Prostate gland (tissue), 2 donors: ENCODE results near the gene MPL.

Source experiments
- POLR2A ChIP-seq: fragments of 450-650 bp; IDR thresholded peaks from one replicate; pipeline ENCODE4 v1.6.1; 2016; ENCODE audit warnings: antibody characterized with exemption, mild to moderate bottlenecking
- POLR2AphosphoS5 ChIP-seq: sonication (generic); formaldehyde crosslinking; IDR thresholded peaks from one replicate; pipeline ENCODE4 v1.6.1; 2017; ENCODE audit warnings: antibody characterized with exemption
- TF ChIP-seq, protein P1 (sequence below), 4 experiments: fragments of 200-600 bp in 2 of 4; fragments of 450-650 bp in 2 of 4; sonication (generic) in 2 of 4; IDR thresholded peaks; 1 replicate in 3 of 4; 2 replicates in 1 of 4; pipeline ENCODE4 v1.5.1; 2016 to 2019; ENCODE audit warnings: antibody characterized with exemption in 4 of 4, mild to moderate bottlenecking in 2 of 4, moderate library complexity in 2 of 4

DNA sequence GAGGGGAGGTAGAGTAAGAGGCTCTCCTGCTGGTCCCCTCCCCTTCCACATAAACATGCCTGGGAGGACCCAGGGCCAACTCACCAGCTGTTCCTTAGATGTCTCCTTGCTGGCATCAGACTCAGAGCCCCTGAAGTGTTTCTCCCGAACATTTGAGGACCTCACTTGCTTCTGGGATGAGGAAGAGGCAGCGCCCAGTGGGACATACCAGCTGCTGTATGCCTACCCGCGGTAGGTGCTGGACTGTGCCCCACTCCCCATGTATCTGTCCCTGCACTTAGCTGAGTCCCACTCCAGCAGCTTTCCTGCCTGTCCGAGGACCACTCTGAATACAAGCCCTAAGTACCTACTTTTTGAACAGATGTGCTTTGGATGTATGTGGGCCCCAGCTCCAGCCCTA, 383 bp downstream of the MPL start:
- TF ChIP-seq, protein P1, sequence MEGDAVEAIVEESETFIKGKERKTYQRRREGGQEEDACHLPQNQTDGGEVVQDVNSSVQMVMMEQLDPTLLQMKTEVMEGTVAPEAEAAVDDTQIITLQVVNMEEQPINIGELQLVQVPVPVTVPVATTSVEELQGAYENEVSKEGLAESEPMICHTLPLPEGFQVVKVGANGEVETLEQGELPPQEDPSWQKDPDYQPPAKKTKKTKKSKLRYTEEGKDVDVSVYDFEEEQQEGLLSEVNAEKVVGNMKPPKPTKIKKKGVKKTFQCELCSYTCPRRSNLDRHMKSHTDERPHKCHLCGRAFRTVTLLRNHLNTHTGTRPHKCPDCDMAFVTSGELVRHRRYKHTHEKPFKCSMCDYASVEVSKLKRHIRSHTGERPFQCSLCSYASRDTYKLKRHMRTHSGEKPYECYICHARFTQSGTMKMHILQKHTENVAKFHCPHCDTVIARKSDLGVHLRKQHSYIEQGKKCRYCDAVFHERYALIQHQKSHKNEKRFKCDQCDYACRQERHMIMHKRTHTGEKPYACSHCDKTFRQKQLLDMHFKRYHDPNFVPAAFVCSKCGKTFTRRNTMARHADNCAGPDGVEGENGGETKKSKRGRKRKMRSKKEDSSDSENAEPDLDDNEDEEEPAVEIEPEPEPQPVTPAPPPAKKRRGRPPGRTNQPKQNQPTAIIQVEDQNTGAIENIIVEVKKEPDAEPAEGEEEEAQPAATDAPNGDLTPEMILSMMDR (IDR thresholded peaks at IDR 0.05): no peak
- TF ChIP-seq POLR2AphosphoS5 (no peak), POLR2A (no peak)
